ENCODE data around the gene RAB11FIP4. TPM values are rescaled to one million over a fixed set of nuclear protein-coding genes. Genes with fewer than 3 reads are reported as not detected.

The RAB11FIP4 gene
- total RNA-seq, 1 experiment from 2014 or later = 15.1 TPM

- BruUV-seq (replicated peaks) = no TSS peak
- ChIA-PET POLR2A (no interaction called here), CTCF (no interaction called here), RAD21 (ENCODE audit: low non-redundant PET in 1 of 2, low total read pairs in 2 of 2, uncharacterized antibody in 2 of 2, unreplicated experiment in 2 of 2) (no interaction called here)
- Histone ChIP-seq H3K27ac (ENCODE audit: low read depth, low read length) (no peak overlapping the region), H3K4me2 (ENCODE audit: low read length) (no peak overlapping the region), H4K20me1 (ENCODE audit: insufficient read depth) (no peaks in the 10 kb centered on the region), H3K4me3 (replicated peaks in 1 of 2; ENCODE audit: low read depth in 1 of 2, low read length in 2 of 2) (no peak overlapping the region), H3K9me2 (ENCODE audit: insufficient read depth) (no peaks in the 10 kb centered on the region), H3K27me3 (ENCODE audit: insufficient read depth, low read length) (no peaks in the 10 kb centered on the region), H2AFZ (ENCODE audit: low read depth, low read length, poor library complexity, severe bottlenecking) (no peak overlapping the region), H3K9ac (ENCODE audit: low read length) (no peak overlapping the region), H3K36me3 (ENCODE audit: control insufficient read depth in 1 of 2, insufficient read depth in 2 of 2, low read length in 2 of 2) (no peaks in the 10 kb centered on the region), H3K4me1 (ENCODE audit: control insufficient read depth in 1 of 2, insufficient read depth in 2 of 2, low read length in 2 of 2) (peaks cover 3 to 18% of the 10 kb centered on the region in 2 experiments; a peak in 3 of 4 replicates), H3K79me2 (ENCODE audit: insufficient read depth, low read length) (no peaks in the 10 kb centered on the region), H3K9me3 (ENCODE audit: control insufficient read depth in 1 of 2, insufficient read depth in 1 of 2, low read depth in 1 of 2, low read length in 2 of 2) (no peaks in the 10 kb centered on the region)
- ATAC-seq = no peak
- TF ChIP-seq SIN3A (IDR thresholded peaks at IDR 0.05; ENCODE audit: low read depth) (no peak), CEBPB (IDR thresholded peaks at IDR 0.05; ENCODE audit: low read depth) (no peak), YY1 (IDR thresholded peaks at IDR 0.05; ENCODE audit: extremely low read depth, insufficient replicate concordance, low read depth, low read length) (no peak), EZH2phosphoT487 (IDR thresholded peaks at IDR 0.05; ENCODE audit: borderline replicate concordance) (no peak), CBX3 (IDR thresholded peaks at IDR 0.05; ENCODE audit: low read depth) (no peak), FOSL1 (IDR thresholded peaks at IDR 0.05; ENCODE audit: low read depth) (no peak), CTCF (IDR thresholded peaks at IDR 0.05 in 2 of 3, conservative IDR thresholded peaks at IDR 0.05 in 1 of 3; ENCODE audit: borderline replicate concordance in 1 of 3, insufficient read depth in 1 of 3, low read depth in 2 of 3, low read length in 2 of 3) (no peak), ZFX (IDR thresholded peaks at IDR 0.05) (no peak), ELF1 (IDR thresholded peaks at IDR 0.05; ENCODE audit: borderline replicate concordance, low read depth) (no peak), SP1 (IDR thresholded peaks at IDR 0.05; ENCODE audit: low read depth) (no peak)
- TF ChIP-seq, protein P1, sequence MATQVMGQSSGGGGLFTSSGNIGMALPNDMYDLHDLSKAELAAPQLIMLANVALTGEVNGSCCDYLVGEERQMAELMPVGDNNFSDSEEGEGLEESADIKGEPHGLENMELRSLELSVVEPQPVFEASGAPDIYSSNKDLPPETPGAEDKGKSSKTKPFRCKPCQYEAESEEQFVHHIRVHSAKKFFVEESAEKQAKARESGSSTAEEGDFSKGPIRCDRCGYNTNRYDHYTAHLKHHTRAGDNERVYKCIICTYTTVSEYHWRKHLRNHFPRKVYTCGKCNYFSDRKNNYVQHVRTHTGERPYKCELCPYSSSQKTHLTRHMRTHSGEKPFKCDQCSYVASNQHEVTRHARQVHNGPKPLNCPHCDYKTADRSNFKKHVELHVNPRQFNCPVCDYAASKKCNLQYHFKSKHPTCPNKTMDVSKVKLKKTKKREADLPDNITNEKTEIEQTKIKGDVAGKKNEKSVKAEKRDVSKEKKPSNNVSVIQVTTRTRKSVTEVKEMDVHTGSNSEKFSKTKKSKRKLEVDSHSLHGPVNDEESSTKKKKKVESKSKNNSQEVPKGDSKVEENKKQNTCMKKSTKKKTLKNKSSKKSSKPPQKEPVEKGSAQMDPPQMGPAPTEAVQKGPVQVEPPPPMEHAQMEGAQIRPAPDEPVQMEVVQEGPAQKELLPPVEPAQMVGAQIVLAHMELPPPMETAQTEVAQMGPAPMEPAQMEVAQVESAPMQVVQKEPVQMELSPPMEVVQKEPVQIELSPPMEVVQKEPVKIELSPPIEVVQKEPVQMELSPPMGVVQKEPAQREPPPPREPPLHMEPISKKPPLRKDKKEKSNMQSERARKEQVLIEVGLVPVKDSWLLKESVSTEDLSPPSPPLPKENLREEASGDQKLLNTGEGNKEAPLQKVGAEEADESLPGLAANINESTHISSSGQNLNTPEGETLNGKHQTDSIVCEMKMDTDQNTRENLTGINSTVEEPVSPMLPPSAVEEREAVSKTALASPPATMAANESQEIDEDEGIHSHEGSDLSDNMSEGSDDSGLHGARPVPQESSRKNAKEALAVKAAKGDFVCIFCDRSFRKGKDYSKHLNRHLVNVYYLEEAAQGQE (IDR thresholded peaks at IDR 0.05; ENCODE audit: low read depth) = no peak
- TF ChIP-seq, protein P2, sequence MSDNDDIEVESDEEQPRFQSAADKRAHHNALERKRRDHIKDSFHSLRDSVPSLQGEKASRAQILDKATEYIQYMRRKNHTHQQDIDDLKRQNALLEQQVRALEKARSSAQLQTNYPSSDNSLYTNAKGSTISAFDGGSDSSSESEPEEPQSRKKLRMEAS (IDR thresholded peaks at IDR 0.05) = no peak
- TF ChIP-seq, protein P3, sequence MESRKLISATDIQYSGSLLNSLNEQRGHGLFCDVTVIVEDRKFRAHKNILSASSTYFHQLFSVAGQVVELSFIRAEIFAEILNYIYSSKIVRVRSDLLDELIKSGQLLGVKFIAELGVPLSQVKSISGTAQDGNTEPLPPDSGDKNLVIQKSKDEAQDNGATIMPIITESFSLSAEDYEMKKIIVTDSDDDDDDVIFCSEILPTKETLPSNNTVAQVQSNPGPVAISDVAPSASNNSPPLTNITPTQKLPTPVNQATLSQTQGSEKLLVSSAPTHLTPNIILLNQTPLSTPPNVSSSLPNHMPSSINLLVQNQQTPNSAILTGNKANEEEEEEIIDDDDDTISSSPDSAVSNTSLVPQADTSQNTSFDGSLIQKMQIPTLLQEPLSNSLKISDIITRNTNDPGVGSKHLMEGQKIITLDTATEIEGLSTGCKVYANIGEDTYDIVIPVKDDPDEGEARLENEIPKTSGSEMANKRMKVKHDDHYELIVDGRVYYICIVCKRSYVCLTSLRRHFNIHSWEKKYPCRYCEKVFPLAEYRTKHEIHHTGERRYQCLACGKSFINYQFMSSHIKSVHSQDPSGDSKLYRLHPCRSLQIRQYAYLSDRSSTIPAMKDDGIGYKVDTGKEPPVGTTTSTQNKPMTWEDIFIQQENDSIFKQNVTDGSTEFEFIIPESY (IDR thresholded peaks at IDR 0.05; ENCODE audit: extremely low read depth, insufficient replicate concordance, low read length) = no peak
- intact Hi-C loops (cut with micrococcal nuclease) = no loop called here
- DNase-seq (ENCODE audit: low read depth, low spot score) = no peak
Observed at GRCh38 chr17:31566992-31567373, 175.5 kb downstream of the RAB11FIP4 start.

Data from HCT116 (cell line).